Left kidney (tissue), 2 donors: ENCODE measurements around the gene ANXA11. TPM values are rescaled to one million over a fixed set of nuclear protein-coding genes. Genes with fewer than 3 reads are reported as not detected.
A peak's percentile ranks its signal among the peaks of the same experiment; 100 is the strongest.
"Not testable (repeated sequence)": the region's sequence is repeated elsewhere in the genome, so short reads cannot be mapped to it uniquely, and the experiment has no call there.

Source experiments
- DNase-seq: peaks from one replicate; pipeline ENCODE4 v3.0.0-alpha.2; 2013
- polyA plus RNA-seq: library from polyadenylated mRNA; unstranded; fragments of 120-200 nt; gene quantifications from one replicate; pipeline ENCODE4 v1.2.1, GENCODE V29; 2013; ENCODE audit not compliant: insufficient read length

The ANXA11 gene
- polyA plus RNA-seq, 1 donor, result 115 TPM

DNA sequence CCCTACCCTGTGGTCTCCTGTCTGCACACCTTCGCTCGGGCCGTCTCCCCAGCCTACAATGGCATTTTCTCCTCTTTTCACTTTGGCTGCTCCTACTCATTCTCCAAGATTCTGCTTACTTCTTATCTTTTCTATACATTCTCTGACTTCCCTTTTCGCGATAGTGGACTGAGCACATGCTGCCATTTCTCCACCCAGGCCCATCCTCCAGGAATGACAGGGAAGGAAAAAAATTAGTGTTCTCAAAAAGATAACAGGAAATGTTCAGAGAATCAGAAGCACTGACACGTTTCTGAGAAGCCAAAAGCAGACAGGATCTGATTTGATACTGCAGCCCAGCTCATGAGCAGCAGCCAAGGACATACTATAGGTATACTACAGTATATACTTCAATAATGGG, 6.4 kb upstream of the ANXA11 start:
- DNase-seq, result no peak

DNA sequence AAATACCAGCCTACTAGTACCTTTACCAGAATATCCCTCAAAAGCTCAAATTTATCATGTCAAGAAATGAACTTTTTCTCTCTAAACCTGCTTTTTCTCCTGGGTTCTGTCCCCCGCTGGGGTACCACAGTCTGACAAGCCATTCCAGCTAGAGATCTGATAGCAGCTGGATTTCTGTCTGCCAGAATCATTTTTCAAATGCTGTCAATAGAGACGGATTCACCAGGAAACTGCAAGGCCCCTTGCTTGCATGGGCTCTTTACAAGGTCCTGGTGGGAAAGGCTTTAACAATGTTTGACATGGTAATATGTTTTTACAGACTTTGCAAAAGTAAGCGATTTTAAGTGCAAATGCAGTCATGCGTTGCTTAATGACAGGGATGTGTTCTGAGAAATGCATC, 4.9 kb upstream of the ANXA11 start:
- no peak for DNase-seq

GRCh38 chr10:80207768-80208370, 2.5 kb upstream of the ANXA11 start:
- DNase-seq, result no peak

- DNase-seq, result no peak
These were observed 929 bp upstream of the ANXA11 start for GRCh38 chr10:80206277-80206655.

- DNase-seq, result no peak
These were observed 460 bp downstream of the ANXA11 start for GRCh38 chr10:80204677-80205476.

DNA sequence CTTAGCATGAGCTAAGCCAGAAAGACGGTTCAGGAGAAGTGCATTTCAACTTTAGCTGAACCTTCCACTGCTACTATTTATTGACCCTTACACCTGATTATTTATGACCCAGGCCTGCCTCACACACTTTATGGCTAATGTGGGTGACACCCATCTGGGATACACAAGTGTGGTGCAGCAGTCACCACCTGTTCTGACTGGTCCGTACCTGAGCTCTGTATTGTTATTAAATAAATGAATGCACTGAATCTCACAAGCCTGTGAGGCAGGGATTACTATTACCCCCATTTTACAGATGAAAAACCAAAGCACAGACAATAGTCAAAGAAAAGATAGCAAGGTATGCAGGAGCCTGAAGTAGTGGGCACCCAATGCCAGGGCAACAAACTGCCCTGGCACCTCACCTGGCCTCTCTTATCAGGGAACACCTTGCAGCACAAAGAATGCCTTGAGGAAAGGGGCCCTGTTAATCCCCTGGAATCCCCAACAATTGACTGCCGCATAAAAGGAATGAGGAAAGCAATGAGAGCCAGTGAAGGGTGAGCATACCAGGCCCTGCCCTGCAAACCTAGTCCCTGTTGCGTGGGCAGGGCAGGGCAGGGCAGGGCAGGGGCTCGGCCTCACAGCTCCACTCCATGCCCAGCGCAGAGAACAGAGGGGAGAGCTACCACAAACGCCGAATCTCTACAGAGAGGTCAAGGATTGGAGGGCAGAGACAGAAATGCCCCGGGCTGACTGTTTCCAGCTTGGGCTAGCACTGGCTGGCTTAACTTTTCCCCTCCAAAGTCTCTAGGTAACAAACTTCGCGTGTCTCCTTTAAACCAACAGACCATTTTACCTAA, 1.3 kb downstream of the ANXA11 start:
- DNase-seq, result no peak

GRCh38 chr10:80202934-80203834, 2.2 kb downstream of the ANXA11 start:
- DNase-seq, result no peak

GRCh38 chr10:80202530-80202929, 2.8 kb downstream of the ANXA11 start:
- DNase-seq, result not testable (repeated sequence)

DNA sequence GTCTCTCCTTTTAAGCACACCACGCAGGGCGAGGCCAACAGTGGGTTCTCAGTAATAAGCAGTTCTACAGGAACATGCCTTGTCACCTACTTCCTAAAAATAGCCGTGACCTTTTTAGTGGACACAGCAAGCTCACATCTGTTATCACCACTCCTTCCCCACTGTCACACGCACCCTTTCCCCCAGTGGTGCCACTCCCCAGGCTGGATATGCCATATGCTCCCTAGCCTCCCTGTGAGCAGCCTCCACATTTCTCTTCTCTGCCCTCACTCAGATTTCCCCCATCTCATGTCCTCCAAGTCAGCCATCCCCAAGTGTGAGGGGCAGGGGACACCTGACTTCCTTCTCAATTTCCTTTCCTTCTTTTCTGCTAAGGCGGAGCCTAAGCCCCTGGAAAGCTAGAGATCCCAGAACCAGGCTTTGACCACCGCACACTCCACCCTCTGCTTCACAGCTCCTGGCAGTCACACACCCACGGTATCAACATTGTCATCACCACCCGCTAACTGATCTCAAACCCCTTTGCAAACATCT, 3.7 kb downstream of the ANXA11 start:
- no peak for DNase-seq

DNA sequence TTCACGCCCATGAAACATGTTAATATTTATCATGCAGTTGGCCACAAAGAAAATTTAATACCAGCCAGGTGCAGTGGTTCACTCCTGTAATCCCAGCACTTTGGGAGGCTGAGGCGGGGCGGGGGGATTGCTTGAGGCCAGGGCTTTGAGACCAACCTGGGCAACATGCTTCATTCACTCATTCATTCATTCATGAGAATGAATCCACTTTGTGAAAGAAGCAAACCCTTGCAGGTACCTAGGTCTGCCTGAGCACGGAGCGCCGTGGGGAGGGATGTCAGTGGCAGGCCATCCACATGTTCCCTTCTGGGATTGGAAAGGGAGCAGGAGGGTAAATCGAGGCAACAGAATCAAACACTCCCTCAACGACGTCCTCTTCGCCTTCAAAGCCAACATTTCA, 4.7 kb downstream of the ANXA11 start:
- DNase-seq, result no peak

DNA sequence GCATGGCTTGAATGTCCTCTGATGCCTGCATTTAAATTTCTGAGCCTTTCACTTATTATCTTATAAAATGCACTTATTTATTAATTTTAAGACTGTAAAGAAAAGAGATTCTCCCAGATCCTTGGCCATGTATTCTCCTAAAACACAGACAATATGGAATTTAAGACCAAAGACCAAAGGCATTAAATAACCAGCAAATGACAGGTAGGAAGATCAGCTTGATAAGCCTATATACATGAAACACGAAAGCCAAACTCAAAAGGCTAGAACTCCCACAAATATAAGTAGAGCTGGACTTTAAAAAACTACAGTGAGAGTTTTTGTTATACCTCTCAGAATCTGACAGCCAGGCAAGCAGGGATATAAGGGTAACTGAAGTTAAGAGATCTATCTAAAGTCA, 5.1 kb downstream of the ANXA11 start:
- no peak for DNase-seq

- no peak for DNase-seq
These were observed 5.5 kb downstream of the ANXA11 start for GRCh38 chr10:80199828-80200227.

DNA sequence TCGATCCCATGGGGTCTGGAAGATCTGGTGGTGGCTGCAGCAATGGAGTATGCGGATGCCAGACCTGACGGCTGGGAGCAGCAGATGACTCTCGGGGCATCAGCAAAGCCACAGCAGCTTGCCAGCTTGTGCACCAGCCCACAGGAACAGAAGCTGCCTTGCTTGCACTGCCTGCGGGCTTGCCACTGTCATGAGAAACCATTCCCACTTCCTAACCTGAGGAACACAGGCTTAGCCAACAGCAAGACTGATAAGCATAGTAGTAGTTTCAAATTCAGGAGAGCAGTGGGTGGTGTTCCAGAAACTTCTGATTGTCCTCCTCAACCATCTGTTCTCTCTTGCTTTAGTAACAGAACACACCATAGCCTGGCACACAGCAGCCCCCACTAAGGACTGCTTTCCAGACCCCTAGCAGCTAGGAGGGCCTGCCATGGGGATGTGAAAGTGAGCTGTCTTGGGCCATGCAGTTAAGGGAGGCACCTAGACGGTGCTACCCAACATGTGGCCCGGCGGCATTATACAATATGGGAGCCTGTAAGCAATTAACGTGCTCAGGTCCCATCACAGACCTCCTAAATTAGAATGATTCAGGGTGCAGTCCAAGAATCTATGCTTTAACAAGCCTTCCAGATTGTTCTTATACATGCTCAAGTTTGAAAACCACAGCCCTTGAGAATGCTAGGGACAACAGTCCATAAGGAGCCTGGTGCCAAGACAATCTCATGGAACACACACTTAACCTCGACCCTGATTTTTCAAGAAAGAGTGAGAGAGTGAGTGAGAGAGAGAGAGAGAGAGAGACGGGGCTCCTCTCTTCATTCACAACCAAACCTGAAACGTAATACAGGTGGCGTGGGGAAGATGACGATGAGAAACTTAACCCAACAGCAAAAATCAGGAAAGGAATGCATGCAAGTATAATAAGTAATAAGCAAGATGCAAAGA, 7.1 kb downstream of the ANXA11 start:
- DNase-seq, result no peak

DNA sequence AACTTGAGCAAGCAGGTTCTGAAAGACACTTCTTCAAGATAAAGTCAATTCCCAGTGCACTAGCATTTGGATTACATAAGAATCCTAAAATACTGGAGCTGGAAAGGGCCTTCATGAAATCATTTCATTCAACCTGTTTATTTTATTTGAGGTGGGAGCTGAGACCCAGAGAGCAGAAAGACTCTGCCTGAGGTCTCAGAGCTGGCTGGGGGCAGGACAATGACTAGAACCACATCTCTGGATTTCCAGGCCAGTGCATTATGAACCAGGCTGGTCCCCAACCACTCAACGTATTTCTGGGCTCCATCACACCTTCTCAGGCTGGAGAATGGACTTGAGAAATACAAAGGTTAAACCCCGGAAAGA, 8.4 kb downstream of the ANXA11 start:
- no peak for DNase-seq

DNA sequence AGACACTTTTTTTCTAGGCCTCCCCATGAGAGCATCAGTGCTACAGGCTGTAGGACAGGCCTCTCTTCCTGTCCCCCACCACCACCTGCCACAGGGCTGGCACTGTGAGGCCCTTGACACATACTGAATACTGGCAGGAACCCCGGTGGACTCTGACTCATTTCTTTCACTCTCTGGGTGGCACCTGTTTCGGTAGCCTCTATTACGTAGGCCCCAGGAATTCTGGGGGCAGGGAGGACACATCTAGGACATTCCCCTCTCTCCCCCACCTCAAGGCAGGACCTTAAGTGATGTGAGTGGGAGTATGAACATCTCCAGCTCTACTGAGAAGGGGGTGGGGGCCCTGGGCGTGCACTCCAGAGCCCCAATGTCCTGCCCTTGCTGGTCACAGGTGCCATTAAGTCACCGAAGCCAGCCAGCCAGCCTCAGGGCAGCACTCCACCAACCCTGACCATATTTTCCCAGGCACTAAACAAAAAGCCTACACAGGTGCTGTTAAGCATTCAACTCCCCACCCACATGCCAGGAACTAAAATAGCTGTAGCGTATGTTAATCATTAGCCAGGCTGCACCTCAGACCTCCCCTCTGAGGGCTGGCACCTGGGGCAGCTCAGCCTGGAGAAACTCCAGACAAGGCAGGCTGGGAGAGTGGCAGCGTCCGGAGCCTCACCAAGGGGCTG, 8.9 kb downstream of the ANXA11 start:
- peak; percentile 81 for DNase-seq

- DNase-seq, result no peak
These were observed 10.2 kb downstream of the ANXA11 start for GRCh38 chr10:80195046-80195574.

- DNase-seq, result no peak
These were observed 10.8 kb downstream of the ANXA11 start for GRCh38 chr10:80194373-80195045.

GRCh38 chr10:80192553-80192952, 12.8 kb downstream of the ANXA11 start:
- no peak for DNase-seq
